AG09309 (cell line): Measurements from ENCODE around the gene TMEM244.

Experiments
- DNase-seq: peaks from one replicate; pipeline ENCODE4 v3.0.0-alpha.2; 2010; ENCODE audit warnings: low read depth
- H3K4me3 ChIP-seq: 2 replicates; pipeline ENCODE4 v1.5.1; 2011; ENCODE audit warnings: mild to moderate bottlenecking, low read depth, low read length, moderate library complexity; ENCODE audit not compliant: control insufficient read depth
- TF ChIP-seq, protein P1 (sequence below): IDR thresholded peaks from 2 replicates; pipeline ENCODE4 v1.5.1; 2011; ENCODE audit warnings: mild to moderate bottlenecking, low read depth, low read length, inconsistent platforms; ENCODE audit not compliant: insufficient read depth, control insufficient read depth; ENCODE audit errors: missing control alignments

The TMEM244 gene

DNA sequence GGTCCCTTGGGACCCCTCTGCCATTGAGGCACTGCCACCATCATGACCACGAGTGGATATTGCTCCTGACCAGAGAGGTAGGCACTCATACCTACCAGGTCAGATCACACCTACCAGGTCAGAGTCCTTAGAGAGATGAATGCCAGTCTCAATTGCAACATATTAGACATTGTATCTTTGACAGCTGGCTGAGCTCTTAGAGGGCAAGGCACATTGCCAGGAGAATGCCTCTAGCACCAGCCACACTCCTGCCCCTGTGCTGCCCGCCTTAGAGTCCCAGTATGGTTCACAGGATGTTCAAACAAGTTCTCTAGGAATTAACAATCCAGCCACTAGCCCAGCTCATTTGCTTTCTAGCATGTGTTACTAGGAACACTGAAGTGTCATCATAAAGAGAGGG is 65.9 kb downstream of the TMEM244 start:
- TF ChIP-seq, protein P1, sequence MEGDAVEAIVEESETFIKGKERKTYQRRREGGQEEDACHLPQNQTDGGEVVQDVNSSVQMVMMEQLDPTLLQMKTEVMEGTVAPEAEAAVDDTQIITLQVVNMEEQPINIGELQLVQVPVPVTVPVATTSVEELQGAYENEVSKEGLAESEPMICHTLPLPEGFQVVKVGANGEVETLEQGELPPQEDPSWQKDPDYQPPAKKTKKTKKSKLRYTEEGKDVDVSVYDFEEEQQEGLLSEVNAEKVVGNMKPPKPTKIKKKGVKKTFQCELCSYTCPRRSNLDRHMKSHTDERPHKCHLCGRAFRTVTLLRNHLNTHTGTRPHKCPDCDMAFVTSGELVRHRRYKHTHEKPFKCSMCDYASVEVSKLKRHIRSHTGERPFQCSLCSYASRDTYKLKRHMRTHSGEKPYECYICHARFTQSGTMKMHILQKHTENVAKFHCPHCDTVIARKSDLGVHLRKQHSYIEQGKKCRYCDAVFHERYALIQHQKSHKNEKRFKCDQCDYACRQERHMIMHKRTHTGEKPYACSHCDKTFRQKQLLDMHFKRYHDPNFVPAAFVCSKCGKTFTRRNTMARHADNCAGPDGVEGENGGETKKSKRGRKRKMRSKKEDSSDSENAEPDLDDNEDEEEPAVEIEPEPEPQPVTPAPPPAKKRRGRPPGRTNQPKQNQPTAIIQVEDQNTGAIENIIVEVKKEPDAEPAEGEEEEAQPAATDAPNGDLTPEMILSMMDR, result no peak
- no peak overlapping the region for H3K4me3 ChIP-seq
- DNase-seq, result no peak

DNA sequence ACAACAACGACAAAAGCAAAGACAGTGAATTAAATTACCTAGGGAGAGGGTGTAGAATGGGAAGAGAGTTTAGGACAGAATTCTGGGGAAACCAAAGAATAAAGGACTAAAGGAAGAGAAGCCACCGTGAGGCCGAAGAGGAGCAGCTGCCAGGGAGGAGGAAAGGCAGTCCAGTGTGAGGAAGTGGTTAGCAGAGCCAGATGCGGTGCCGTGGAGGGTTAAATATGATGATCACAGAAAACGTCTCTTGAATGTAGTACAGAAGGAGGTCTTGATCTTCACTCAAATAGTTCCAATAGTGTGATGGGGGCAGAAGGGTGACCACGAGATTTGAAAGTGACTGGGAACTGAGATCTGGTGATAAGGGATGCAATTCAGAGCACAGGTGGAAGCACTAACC is 67.7 kb downstream of the TMEM244 start:
- H3K4me3 ChIP-seq, result no peak overlapping the region
- TF ChIP-seq, protein P1, result no peak
- DNase-seq, result no peak

DNA sequence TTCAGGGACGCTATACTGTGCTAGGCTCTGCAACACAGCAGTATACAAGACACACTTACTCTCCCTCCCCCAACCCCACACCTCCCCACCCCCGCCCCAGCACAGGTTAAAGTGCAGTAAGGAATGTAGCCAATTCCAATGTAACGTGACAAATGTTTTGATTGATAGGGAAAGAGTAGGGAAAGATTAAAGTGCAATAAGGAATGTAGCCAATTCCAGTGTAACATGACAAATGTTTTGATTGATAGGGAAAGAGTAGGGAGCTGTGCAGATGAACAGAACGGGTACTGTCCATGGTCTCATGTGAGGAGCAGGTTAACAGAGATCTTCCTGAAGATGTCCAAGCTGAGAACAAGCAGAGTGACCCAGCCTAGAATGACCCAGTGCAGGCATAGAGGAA is 69.1 kb downstream of the TMEM244 start:
- TF ChIP-seq, protein P1, result no peak
- no peak for DNase-seq
- H3K4me3 ChIP-seq, result no peak overlapping the region

DNA sequence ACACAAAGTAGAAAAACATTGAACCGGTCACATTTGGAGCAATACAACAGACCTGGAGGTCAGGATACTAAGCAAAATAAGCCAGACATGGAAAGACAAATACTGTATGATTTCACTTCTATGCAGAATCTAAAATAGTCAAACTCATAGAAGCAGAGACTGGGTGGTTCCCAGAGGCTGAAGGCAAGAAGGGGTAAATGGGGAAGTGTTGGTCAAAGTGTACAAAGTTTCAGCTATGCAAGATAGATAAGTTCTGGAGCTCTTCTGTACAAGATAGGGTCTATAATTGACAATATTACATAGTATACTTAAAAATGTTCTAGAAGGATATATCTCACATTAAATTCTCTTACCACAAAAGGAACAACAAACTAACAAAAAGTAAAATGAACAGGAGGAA is 70.3 kb downstream of the TMEM244 start:
- no peak for DNase-seq
- H3K4me3 ChIP-seq, result no peak overlapping the region
- TF ChIP-seq, protein P1, result no peak

DNA sequence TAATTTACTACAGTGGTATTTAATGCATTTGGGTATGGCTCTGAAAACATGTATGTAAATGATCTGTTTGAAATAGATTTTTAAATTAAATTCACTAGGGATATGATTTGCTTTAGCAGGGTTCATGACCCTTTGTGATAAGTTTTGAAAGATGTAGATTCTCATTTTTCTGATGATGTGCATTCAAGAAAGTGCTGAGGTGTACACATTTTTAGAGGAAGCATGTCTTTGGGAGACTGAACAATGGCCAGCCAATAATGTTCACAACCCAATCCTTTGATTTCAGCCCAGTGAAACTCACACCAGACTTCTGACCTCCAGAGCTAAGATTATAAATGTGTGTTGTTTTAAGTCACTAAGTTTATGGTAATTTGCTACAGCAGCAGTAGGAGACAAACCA is 71.1 kb downstream of the TMEM244 start:
- DNase-seq, result no peak
- H3K4me3 ChIP-seq, result no peak overlapping the region
- TF ChIP-seq, protein P1, result no peak

DNA sequence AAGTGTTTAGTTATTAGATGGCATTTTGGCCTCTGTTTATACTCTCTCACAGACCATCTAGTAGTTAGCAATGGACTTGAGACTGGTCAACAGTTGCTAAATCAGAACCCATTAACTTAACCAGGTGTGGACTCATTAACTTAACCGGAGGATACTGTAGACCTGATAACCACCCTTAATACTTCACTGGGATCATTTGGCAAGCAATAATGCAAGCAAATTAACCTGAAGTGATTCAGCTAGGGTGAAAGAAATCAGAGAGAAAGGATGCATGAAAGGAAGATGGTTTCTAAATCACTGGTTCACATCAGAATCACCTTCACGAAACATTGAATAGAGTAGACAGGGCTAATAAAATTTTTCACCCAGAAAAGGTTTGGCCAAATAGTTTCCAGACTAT is 73.3 kb downstream of the TMEM244 start:
- no peak for DNase-seq
- TF ChIP-seq, protein P1, result no peak
- H3K4me3 ChIP-seq, result no peak overlapping the region

DNA sequence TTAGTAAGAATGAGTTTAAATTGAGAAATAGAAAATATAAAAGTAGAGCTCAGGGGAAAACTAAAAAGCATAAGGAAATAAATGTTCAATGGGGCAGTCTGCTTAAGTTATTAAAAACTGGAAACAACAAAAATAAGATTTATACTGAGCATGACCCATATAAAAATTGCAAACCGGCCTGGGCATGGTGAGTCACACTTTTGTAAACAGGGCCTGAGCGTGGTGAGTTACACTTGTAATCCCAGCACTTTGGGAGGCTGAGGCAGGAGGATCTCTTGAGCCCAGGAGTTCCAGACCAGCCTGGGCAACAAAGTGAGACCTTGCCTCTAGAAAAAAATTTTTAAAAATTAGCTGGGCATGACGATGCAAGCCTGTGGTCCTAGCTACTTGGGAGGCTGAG is 74.6 kb downstream of the TMEM244 start:
- TF ChIP-seq, protein P1, result no peak
- DNase-seq, result no peak

More for the DNA sequence above, 74.6 kb downstream of the TMEM244 start:
- no peak overlapping the region for H3K4me3 ChIP-seq
